C4-2B (cell line): ENCODE measurements around the gene IL16.

Source experiments
- H3K27ac ChIP-seq: fragments of 450-650 bp; 2 replicates; pipeline ENCODE4 v1.5.1; 2017
- ZFX ChIP-seq: fragments of 450-650 bp; IDR thresholded peaks from 2 replicates; pipeline ENCODE4 v1.6.1; 2017
- TF ChIP-seq, protein P1 (sequence below): fragments of 450-650 bp; conservative IDR thresholded peaks from 2 replicates; pipeline ENCODE4 v1.5.1; 2017; ENCODE audit warnings: mild to moderate bottlenecking

Gene IL16

DNA sequence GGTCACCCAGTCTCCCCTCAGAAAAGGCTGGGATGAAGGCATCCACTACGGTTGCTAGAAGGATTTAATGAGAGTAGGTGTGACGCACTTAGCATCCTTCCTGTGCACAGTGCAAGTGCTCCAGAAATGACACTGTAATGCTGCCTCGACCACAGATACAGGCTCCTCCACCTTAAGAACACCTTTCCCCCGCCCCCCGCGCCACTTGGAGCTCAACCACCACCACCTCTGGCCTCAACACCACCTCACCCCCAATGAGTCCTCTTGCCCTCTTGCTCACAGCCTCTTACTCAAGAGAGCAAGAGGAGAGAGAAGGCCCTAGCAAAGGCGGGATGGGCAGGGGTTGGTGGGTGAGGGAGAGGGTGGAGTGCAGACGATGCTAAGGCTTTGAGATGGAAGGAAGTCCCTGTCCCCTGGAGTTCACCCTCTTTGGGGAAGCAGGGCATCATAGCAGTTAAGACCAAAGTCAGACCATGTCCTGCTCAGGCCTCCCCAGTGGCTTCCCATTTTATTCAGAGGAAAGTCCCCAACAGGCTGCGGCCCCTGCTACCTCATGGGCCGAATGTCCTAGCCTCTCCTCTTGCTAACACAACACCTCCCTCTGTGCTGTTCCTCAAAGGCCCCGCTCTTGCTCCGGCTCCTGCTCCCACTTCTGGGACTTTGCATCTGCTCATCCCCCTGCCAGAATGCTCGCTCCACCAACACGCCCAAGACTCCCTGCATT, 118.9 kb downstream of the IL16 start:
- TF ChIP-seq ZFX, result no peak
- TF ChIP-seq, protein P1, sequence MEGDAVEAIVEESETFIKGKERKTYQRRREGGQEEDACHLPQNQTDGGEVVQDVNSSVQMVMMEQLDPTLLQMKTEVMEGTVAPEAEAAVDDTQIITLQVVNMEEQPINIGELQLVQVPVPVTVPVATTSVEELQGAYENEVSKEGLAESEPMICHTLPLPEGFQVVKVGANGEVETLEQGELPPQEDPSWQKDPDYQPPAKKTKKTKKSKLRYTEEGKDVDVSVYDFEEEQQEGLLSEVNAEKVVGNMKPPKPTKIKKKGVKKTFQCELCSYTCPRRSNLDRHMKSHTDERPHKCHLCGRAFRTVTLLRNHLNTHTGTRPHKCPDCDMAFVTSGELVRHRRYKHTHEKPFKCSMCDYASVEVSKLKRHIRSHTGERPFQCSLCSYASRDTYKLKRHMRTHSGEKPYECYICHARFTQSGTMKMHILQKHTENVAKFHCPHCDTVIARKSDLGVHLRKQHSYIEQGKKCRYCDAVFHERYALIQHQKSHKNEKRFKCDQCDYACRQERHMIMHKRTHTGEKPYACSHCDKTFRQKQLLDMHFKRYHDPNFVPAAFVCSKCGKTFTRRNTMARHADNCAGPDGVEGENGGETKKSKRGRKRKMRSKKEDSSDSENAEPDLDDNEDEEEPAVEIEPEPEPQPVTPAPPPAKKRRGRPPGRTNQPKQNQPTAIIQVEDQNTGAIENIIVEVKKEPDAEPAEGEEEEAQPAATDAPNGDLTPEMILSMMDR, result no peak
- H3K27ac ChIP-seq, result no peak overlapping the region

DNA sequence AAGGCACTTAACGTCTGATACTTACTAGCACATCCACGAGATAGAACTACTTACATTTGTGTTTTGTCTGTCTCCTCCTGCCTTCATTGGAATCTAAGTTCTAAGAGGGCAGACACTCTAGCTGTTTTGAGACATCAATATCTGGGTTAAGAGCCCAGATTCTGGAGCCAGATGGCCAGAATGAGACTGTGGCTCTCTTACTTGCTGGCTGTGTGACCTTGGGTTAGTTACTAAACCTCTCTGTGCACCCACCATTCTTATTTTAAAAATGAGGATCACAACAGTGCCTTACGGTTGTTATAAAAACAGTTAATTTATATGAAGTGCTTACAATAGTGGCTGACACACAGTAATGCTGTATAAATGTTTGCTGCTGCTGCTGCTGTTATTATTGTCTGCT, 119.6 kb downstream of the IL16 start:
- H3K27ac ChIP-seq, result no peak overlapping the region
- TF ChIP-seq, protein P1, result no peak
- no peak for TF ChIP-seq ZFX

DNA sequence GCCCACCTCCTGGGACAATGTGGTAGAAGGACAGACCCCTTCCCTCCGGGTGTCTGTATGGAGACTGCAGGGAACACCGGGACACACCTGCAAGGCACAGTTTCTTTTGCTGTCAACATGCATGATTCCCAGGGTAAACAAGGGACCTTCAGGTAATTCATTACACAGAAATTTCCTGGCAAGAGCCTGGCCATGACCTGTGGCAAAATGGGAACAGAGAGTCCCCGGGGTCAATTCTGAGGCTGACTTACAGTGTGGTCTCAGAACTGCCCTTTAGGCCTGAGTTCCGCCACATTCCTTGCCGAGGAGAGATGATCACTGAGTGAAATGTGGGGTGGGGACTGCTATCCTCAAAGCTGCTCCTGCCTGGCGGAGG, 121.0 kb downstream of the IL16 start:
- no peak overlapping the region for H3K27ac ChIP-seq

GRCh38 chr15:81321667-81322066, 125.0 kb downstream of the IL16 start:
- H3K27ac ChIP-seq, result no peak overlapping the region
- TF ChIP-seq, protein P1, result no peak
- TF ChIP-seq ZFX, result no peak

More for the DNA sequence above, 121.0 kb downstream of the IL16 start:
- TF ChIP-seq ZFX, result no peak
- TF ChIP-seq, protein P1, result no peak

DNA sequence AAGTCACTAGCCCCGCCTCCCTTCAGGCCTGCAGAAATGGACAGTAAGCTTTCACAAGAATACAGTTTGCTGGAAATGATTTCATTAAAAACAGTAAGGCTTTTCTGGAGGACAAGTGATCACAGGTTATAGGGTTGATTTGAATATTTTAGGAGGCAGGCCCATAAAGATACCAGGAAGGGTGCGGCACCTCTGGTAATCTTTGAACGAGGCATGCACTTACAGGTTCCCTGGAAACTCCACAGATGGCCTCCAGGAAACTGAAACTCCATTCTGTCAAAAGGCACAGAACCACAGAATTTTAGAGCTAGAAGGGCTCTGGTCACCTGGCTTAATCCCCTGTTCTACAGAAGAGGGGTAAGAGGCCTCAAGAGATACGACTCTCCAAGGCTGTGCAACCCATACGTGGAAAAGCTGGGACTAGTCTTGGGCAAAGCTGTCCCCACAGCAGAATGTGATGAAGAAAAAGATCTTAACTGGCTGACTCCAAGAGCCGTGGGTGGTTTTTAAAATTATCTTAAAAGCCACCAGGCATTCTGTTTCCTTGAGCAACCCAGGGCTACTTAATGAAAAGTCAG, 126.1 kb downstream of the IL16 start:
- H3K27ac ChIP-seq, result no peak overlapping the region
- TF ChIP-seq ZFX, result no peak
- TF ChIP-seq, protein P1, result no peak

DNA sequence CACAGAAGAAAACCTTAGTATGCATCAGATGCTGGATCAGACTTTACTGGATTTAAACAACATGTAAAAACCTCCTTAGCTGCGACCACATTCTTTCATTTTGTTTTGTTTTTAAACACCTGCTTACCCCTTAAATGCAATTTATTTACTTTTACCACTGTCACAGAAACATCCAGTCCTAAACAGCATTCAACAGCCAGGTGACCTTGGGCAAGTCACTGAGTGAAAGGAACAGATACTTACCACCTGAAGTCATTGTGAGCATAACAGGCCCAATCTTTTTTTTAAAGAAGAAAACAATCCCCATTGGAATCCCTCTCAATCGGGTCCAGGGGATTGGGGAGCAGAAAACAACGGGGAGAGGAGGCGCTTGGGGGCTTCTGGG, 126.9 kb downstream of the IL16 start:
- H3K27ac ChIP-seq, result peak overlapping the region; percentile 70
- no peak for TF ChIP-seq ZFX
- TF ChIP-seq, protein P1, result no peak

DNA sequence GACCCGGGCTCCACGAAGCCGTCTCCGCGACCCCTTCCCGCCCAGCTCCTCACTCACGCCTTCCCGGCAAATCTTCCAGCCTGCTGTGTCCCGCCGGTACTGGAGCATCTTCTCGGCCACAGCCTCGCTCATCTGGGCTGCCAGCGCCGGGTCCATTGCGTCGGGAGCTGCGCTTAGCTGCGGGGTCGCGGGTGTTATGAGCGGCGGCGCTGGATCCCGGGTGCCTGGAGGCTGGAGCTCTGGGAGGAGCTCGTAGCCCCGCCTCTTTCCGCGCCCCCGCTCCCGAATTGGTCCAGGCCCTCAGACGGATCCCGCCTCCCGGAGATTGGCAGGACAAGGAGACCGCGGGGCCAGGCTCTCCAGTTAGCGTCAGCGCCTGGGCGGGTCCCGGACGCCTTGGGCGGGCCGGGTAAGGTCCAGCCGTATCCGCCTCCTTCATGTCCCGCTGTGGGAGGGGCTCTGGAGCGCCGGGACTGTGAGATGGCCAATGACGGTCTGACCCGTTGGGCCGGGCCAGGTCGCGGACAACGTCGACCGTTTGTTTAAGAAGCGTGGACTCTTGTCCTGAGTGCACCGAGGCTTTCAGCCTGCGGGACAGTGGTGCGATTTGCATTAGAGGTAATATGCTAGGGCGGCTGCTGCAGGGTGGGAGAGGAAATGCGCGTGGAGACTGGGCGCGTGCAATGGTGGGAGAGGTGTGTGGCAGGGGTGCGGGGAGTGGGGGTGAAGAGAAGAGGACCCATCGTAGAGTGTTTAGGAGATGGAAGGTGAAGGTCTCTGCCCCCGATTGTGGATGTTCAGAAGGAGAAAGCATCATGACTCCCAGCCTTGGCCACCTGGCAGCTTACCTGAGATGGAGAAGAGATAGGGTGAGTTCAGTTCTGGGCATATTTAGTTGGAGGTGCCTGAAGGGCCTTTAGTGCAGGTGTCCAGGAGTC, 127.5 kb downstream of the IL16 start, which contains the start of gene STARD5:
TSS of gene STARD5 (minus strand) at position 198 of the 938 bp plus-strand sequence. CDS start at position 156, 42 bp downstream.
- TF ChIP-seq ZFX, result no peak
- TF ChIP-seq, protein P1, result no peak
- peak within 1 kb of the TSS; percentile 70 for H3K27ac ChIP-seq
